GM12874 (cell line): Measurements from ENCODE around the gene TBXAS1.

Experiments
- TF ChIP-seq, protein P1 (sequence below): IDR thresholded peaks from 2 replicates; pipeline ENCODE4 v1.5.1; 2011; ENCODE audit warnings: low read depth, mild to moderate bottlenecking, control low read depth, low read length, moderate library complexity; ENCODE audit not compliant: insufficient read depth

Gene TBXAS1

GRCh38 chr7:140057143-140057535 is 228.1 kb downstream of the TBXAS1 start:
- TF ChIP-seq, protein P1, sequence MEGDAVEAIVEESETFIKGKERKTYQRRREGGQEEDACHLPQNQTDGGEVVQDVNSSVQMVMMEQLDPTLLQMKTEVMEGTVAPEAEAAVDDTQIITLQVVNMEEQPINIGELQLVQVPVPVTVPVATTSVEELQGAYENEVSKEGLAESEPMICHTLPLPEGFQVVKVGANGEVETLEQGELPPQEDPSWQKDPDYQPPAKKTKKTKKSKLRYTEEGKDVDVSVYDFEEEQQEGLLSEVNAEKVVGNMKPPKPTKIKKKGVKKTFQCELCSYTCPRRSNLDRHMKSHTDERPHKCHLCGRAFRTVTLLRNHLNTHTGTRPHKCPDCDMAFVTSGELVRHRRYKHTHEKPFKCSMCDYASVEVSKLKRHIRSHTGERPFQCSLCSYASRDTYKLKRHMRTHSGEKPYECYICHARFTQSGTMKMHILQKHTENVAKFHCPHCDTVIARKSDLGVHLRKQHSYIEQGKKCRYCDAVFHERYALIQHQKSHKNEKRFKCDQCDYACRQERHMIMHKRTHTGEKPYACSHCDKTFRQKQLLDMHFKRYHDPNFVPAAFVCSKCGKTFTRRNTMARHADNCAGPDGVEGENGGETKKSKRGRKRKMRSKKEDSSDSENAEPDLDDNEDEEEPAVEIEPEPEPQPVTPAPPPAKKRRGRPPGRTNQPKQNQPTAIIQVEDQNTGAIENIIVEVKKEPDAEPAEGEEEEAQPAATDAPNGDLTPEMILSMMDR = no peak

DNA sequence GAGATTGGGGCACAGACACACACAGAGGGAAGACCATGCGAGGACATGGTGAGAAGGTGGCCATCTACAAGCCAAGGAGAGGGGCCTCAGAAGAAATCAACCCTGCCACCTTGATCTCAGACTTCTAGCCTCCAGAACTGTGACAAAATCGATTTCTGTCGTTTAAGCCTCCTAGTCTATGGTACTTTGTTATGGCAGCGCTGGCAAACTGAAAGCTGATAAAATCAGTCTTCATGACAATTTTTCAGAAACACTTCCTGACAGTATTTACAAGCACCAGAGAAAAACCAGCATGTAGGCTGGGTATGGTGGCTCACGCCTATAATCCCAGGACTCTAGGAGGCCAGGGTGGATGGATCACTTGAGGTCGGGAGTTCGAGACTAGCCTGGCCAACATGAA is 229.5 kb downstream of the TBXAS1 start:
- TF ChIP-seq, protein P1 = no peak

- TF ChIP-seq, protein P1 = no peak
Observed at GRCh38 chr7:140059273-140060242, 230.5 kb downstream of the TBXAS1 start.

DNA sequence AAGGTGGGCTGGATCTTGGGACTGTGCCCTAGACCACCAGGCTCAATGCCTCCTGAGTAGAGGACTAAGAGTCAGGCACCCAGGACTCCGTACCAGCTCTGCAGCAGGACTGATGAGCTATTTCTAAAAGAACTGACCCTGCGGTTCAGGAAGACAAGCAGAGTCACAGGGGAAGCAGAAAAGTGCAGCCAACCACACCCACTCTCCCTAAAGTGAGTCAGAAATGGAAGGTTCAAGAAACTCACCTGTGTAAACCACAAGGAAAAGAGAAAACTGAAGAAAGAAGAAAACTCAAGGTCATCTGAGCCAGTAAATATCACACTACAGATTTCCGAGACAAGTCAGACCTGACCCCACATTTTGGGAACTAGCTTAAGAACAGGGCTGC is 231.2 kb downstream of the TBXAS1 start:
- TF ChIP-seq, protein P1 = no peak

DNA sequence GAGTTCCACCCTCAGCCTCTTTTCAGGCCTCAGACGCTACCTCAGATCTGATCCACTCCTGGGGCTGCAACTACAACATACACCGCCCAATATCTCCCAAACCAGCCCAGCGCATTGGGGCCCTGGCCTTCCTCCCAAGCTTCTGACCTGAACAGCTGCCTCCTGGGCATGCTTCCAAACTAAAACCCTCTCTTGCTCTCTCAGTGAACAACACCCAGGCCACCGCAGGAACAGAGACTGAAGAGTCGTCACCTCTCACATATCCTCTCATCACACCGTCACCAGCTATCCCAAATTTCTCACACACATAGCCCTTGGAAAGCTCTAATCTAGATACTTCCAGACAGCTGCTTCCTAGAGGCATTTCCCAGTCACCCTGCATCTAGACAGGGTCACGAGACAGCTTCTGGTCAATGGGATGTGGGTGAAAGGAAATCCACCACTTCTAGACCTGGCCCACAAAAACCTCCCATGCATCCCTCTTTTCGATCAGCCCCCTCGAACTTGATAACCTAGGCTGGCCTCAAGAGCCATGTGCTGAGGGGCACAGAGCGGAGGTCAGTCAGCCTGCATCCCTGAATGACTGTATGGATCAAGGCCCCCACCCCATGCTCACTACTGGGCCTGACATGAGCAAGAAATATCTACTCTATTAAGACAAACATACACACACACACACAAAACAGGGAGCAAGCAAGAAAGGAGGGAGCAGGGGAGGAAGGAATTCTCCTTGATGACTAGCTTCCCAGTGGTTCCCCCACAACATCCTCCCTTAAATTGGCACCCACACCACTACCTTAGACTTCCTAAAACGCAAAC is 231.9 kb downstream of the TBXAS1 start:
- TF ChIP-seq, protein P1 = no peak

GRCh38 chr7:140061607-140061930 is 232.5 kb downstream of the TBXAS1 start:
- TF ChIP-seq, protein P1 = no peak

DNA sequence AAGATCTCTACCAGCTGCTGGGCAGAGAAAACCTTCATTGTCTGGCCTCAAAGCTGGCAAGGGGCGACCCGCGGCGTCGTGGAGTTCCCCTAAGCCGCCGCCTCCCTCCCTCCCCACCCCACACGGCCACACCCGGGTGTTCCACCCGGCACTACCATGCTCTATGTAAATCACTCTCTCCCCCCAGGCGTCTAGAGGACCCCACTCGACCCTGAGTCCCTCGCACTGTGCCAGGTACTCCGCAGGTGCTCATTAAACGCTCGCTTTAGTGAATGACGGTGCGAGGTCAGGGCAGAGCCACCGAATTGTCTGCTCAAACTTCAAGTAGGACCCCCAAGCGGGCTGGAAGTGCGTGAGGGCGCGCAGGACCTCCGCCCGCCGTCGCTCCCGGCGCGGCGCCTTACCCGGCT is 233.1 kb downstream of the TBXAS1 start:
- TF ChIP-seq, protein P1 = no peak
